GM19023 (cell line): ENCODE data around the gene CCDC27.

ENCODE experiments used
- ATAC-seq: cut with Tn5 transposase; IDR thresholded peaks from one replicate; pipeline ENCODE4 v1.9.1; 2021; ENCODE audit warnings: mild to moderate bottlenecking, moderate library complexity; ENCODE audit not compliant: unreplicated experiment

CCDC27 gene

GRCh38 chr1:3750741-3751140 lies 1.5 kb upstream of the CCDC27 start:
- ATAC-seq: no peak

DNA sequence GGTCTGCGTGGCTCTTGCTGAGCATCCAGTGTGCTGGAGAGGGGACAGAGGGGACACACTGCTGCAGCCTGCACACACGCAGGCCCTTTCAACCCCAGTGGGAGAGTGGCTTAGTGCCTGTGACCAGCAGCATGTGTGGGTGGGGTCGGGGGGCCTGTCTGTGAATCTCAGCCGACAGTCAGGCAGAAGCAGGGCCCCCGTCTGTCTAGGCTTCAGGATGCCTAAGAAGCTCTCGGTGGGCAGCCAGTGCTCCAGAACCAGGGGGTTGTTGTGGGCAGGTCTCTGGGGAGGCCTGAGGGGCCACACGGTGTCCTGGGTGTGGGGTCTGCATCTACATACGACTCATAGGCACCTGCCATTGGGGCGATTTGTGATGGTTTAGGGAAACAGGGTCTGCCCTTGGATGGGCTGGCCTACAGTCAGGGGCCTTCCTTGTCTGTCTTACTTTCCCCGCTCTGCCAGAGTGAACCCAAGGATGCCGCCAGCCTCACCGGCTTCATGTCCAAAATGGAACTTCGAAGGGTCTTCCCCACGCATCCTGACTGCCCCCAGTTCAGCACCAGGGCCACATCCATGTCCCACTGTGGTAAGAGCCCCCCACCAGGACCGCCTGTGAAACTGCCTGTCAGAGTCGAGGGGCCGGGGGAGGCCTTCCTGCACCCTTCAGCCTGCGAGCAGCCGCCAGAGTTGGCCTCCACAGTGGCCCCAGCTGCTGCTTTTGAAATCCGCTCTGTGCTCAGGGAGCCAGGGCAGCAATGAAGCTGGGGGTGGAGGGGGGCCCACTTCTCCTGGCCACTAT lies 1.6 kb downstream of the CCDC27 start:
- no peak for ATAC-seq

DNA sequence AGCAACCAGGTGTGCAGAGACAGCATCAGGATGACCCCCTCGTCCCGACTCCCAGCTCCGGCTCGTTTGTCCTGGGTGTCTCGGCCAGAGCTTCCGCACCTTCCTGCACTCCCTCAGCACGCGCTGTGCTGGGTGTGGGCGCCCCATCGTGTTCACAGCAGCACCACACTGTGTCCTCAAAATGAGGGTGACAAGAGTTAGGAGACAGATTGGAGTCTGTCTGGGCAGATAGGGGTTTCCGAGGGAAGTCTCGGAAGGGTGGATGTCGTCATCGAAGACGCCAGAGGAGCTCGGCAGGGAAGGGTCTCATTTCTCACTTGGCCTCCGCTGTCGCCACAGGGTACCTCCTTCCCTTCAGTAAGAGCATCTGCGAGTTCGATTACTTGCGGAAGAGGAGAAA lies 4.1 kb downstream of the CCDC27 start:
- no peak for ATAC-seq

DNA sequence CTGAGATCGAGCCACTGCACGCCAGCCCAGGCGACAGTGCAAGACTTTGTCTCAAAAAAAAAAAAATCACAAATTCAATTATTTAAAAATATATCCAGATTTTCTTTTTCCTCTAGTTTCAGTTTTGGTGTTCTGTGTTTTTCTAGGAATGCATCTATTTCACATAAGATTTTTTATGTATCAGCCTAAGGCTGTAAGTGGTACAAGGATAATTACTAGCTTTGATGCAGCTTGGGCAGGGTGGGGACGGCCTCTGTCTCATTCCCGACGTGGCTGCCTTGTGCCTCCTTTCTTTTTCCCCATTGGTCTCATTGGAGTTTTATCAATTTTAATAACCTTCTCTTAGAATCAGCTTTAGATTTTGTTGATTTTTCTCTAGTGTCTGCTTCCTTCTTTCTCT lies 6.9 kb downstream of the CCDC27 start:
- ATAC-seq: no peak

DNA sequence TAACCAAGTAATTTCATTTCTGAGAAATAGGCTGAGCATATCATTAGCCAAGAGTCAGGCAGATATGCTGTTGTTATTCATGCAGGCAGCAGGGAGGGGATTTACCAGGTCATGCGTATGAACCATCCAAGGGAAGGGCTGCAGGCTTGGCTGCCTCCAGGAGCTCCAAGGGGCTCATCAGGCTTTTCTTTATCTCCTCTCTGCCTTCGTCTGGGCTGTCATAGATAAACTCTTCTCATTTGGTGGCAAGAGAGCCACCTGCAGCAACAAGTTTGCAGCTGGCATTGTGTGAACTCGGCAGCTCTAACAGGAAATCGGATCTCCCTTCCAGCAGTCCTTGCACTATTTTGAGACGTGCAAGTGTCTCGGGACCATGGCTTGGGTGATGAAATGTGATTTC lies 7.5 kb downstream of the CCDC27 start:
- no peak for ATAC-seq

DNA sequence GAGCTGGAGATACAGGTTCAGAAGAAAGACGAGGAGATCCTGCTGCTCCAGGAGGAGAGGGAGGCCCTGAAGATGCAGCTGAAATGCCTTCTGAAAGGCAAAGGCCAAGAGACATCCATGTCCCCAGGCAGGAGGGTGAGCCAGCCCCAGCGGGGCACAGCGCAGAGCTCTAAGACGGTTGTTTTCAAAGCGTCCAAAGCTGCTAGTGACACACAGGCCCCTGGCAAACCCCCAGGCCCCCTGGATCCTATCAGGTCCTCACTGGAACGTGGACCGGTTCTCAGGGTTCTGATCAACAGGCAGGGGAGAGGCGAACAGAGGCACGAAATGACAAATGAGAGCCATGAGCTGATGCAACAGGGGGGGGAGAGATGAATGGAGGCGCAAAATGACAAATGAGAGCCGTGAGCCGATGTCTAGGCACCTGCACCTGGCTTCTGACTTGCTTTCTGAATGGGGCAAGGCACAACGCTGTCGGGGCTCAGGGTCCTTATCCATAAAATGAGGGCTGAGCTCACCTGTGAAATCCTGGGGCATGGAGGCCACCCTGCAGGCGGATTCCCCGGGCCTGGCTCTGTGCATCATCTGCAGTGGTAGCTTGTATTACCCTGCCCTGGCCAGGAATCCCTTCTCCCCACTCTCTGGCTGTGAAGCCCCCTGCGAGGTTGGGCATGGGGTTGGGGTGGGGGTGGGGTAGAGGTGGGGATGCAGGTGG lies 9.2 kb downstream of the CCDC27 start:
- no peak for ATAC-seq

DNA sequence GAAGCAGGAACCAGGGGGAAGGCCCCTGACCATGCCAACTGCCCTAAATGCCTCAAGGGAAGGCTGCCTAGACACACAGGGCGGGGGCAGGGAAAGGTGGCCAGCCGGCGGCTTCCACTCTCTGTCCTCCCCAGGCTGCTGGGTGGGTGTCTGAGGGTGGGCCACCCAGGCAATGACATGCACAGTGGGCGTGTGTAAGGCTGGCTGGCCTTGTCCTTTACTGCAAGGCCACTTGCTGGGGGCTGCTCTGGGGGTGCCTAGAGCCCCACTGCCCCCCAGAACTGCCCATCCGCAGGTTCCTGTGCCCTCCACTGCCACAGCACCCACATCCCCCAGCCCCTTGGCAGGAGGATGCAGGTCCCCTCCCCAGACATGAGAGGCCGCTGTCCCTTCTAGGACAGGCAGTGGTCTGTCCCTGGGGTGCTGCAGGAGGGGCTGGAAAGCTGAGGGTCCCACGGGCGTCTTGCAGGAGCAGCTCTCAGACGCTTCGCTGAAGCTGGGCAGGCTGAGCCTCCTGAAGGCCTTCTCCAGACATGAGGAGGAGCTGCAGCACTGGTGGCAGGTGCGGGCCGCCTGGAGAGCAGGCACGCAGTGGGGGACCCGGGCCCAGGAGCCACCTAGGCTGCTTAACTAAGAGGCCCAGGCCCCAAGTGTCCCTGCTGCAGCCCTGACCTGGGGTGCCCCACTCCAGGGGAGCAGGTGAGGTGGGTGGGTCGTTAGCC lies 10.1 kb downstream of the CCDC27 start:
- no peak for ATAC-seq

DNA sequence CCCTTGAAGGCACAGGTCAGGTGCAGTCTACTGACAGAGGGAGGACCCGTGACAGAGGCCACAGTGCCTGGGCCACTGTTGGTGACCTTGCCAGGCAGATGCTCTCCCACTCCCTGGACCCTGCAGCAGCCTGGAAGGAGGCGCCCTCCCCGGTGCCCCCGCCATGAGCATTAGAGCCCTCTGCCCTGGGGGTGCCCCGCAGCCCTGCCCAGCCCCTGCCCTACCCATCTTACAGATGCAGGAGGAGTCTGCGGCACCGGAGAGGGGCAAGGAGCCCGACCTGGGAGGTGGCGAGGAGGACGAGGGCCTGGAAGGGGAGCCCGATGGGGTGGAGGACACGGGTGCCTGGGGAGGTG lies 10.6 kb downstream of the CCDC27 start:
- no peak for ATAC-seq

DNA sequence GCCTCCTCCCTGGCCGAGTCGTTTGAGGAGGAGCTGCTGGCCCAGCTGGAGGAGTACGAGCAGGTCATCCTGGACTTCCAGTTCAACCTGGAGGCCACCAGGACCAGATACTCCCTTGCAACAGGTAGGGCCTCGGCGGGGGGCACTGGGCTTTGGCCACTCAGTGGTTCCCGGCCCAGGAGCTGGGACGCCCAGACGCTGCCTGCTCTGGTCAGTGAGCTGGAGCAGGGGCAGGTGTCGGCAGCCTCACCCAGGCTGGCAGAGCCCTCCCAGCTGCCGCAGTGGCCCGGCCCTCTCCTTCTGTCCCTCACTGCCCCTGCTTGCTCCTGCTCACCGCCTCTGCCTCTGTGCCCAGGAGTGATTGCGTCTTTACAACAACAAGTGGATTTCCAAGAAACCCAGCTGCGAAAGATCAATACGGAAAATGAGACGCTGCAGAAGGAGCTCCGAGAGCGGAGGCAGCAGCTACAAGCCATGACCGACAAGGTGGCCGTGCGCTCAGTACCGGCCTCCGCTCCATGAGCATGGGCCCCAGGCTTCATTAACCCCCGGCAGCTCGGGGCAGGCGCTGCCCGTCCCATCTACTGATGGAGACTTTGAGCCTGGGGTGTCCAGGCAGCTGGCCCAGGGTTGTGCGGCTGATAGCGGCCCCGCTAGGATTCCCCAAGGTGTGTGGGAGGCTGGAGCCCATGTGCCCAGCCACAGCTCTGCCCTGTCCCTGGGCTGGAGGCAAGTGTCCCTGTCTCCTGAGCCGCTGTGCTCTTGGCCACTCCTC lies 11.3 kb downstream of the CCDC27 start:
- ATAC-seq: no peak

DNA sequence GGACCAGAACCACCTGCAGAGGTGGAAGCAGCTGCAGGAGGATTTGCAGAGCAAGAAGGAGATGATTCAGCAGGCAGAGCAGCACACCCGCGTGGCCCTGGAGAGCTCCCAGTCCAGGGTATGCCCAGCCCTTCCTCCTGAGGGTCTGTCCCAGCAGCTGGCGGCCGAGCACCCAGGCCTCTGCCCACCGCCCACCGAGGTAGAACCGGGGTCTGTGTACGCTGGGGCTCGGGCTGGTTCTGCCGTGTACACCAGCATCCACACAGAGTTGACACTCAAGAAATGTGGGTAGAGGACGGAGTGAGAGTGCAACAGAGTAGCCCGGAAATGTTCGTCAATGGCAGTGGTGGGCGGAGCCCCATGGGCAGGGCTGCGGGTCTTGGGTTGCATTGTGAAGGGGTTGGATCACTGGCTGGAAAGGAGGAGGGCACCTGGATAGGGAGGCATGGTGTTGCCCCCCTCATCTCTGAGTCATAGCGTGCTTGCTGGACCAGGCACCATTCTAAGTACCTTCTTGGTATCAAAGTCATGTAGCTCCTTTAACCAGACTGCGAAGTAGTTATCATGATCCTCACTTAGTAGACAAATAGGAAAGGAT lies 15.2 kb downstream of the CCDC27 start:
- no peak for ATAC-seq

DNA sequence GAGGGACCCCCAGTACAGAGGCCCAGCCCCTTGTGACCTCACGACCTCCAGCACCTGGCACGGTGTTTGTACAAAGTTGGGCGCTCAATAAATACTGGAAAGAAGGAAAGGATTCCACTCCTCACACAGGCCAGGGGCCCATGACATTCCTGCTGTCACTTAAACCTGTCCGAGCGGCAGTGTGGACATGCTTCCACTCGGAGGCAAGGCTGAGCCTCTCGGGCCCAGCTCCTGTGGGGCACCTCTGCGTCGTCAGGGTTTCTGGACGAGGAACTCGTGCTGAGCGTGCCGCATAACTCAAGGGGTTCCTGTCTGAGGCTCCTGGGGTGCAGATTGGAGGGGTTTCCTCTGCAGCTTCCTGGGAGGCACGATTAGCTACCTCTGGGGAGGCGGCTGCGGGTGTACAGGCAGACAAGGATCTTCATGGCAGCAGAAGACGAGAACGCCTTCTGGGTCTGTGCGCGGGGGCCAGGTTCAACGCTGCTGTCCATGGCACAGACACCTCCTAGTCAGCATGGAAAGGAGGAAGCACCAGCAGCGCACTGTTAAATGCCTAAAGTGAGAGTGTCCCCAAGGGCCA lies 16.7 kb downstream of the CCDC27 start:
- ATAC-seq: no peak

DNA sequence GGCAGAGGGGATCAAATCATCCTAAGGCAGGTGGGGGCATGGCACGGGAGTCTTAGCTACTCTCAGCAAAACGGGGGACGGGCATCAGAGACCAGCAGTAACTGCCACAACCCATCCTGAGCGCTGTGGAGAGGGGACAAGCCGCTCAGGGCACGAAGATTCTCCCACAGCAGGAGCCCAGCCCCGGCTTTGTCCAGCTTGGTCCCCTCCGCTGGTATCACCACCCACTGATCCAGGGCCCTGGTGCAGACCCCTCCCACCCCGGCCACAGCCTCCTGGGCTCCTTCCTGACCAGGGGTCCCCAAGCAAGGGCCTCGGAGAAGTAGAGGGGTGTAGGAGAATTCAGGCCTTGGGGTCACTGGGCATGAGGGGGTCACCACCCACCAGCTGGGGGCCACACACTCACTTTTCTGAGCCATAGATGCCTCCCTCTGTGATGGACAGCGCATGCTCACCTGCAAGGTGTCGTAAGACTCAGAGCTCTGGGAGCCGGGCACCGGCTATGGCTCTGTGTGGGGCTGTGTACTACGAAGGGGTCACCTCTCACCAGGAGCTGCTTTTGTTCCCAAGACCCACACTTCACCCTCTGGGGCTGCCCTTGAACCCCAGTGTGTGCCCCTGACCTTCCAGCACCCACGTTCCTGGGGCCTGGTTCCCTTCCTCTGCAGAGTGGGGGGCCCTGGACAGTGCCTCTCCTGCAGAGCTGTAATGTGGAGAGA lies 18.0 kb downstream of the CCDC27 start:
- ATAC-seq: no peak

- ATAC-seq: no peak
These were observed 19.1 kb downstream of the CCDC27 start for GRCh38 chr1:3771108-3772026.

GRCh38 chr1:3772027-3772714 lies 19.9 kb downstream of the CCDC27 start:
- peak; percentile 47 for ATAC-seq

DNA sequence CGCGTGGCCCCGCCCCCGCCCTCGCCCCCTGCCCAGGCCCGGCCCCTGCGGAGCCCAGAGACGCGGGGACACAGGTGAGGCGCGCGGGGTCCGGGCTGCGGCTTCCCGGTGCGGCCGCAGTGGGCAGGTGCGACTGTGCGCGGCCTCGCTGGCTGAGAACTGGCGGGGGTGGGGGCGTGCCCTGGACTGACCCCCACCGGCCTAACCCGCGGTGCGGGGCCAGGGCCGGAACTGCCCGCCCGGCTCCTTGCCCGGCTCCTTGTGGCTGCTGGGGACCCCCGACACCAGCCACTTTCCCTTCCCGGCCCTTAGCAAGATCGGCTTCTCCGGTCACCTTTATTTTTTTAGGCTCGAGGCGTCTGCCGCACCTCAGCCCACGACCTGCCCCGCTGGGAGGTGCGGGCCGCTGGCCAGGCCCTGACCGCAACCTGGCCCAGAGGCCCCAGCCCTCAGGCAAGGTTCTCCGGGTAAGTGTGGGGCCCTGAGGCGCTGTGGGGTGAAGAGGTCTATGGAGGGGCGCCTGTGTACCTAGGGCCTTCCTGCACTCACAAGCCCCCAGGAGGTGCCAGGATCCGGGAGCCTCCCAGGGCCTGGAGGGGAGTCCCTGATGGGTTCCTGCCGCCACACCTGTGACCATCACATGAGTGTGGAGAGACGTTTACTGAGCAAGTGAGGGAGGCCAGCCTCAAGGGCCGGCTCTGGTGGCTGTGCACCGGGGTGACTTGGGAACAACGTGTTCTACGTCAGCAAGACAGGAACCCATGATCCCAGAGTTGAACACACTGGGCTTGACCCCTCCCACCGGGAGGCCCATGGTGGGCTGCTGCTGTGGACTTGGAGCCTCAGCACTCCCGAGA lies 20.7 kb downstream of the CCDC27 start, which contains the start of gene SMIM1:
Gene SMIM1 (plus strand): TSS at position 35 of the 857 bp plus-strand sequence. CDS start 2,625 bp downstream, outside the sequence.
- ATAC-seq: peak; percentile 17

- no peak for ATAC-seq
These were observed 21.5 kb downstream of the CCDC27 start for GRCh38 chr1:3773572-3774275.
